CD4-positive, alpha-beta T cell treated with Interleukin-15 for 1 hour (primary cell): ENCODE measurements around the gene MYL5.
"Not testable (repeated sequence)": the region's sequence is repeated elsewhere in the genome, so short reads cannot be mapped to it uniquely, and the experiment has no call there.

Source experiments
- DNase-seq: peaks from one replicate; pipeline ENCODE4 v3.0.0-alpha.2; 2020

MYL5 gene

DNA sequence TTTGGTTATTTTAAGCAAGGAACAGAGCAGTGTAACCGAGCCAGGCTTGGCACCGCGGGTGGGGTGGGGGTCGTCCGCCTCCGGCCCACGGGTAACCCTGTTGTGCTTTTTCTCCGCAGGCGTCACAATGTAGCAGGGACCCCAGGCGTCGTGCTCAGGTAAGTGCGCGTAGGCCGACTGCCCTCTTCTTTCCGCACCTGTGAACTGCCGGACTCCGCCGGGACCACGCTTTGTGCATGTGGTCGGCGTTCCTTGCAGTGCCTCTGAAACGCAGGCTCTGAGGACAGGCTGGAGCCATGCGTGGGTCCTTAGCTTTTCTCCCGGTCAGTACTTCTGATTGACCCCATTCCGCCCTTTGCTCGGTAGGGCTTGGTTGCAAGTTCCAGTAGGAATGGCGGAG, 56.2 kb downstream of the MYL5 start:
- no peak for DNase-seq

DNA sequence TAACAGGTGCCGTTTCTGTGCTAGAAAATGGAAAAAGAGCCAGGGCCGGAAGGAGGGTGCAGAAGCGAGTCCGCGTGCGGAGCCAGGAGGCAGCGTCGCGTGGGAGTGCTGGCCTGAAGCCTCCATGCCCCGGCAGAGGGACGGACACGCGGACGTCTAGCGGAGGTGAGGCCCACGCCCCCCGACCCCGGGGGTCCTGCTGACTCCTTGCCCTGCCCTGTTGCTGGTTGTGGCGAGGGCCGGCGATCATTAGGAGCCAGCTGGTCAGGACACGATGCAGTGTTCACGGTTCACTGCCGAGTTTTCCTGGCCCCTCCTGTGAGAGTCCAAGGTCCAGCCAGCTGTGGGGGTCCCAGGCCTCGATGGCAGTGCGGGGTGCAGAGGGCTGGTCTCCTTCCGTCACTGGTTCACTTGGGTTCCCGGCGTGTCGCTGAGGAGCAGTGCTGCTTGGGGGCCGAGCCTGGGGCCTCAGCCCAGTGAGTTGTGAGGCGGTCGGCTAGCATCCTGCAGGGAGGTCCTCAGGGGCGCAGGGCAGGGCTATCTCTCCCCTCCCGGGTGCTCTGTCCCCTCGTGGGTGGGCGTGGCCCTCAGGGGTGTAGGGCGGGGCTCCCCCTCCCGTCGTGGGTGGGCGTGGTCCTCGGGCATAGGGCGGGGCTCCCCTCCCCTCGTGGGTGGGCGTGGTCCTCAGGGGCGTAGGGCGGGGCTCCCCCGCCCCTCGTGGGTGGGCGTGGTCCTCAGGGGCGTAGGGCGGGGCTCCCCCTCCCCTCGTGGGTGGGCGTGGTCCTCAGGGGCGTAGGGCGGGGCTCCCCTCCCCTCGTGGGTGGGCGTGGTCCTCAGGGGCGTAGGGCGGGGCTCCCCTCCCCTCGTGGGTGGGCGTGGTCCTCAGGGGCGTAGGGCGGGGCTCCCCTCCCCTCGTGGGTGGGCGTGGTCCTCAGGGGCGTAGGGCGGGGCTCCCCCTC, 56.9 kb downstream of the MYL5 start:
- DNase-seq, result not testable (repeated sequence)
